A673 (cell line): ENCODE results near the gene ARTN. TPM values are rescaled to one million over a fixed set of nuclear protein-coding genes. Genes with fewer than 3 reads are reported as not detected.

Source experiments
- BruUV-seq: library from RNA; stranded (reverse); fragments of 400-500 nt; replicated peaks from 2 replicates; lab custom pipeline; 2021; lab: Mats Ljungman, UMichigan
- CTCF ChIA-PET: fragments of 300-600 bp; sonication (Branson Sonifier 250); formaldehyde crosslinking; loops from one replicate; lab custom pipeline; 2022; ENCODE audit warnings: antibody characterized with exemption; lab: Charles Lee
- POLR2A ChIA-PET: fragments of 300-600 bp; sonication (Branson Sonifier 250); formaldehyde crosslinking; loops from one replicate; lab custom pipeline; 2022; ENCODE audit warnings: antibody characterized with exemption; ENCODE audit not compliant: low non-redundant PET; lab: Charles Lee
- DNase-seq: peaks from one replicate; pipeline ENCODE4 v3.0.0-alpha.2; 2015; ENCODE audit warnings: low spot score
- H3K27ac ChIP-seq: fragments of 200-600 bp; sonication (generic); 2 replicates; pipeline ENCODE4 v1.5.1; 2016; ENCODE audit warnings: mixed run types, low read depth, mild to moderate bottlenecking, mixed read lengths, antibody characterized with exemption, low read length; ENCODE audit not compliant: poor library complexity, severe bottlenecking
- H3K27me3 ChIP-seq: fragments of 200-600 bp; sonication (generic); replicated peaks from 2 replicates; pipeline ENCODE4 v1.6.1; 2017; ENCODE audit warnings: mixed run types, low read depth, mild to moderate bottlenecking, mixed read lengths, antibody characterized with exemption, low read length; ENCODE audit not compliant: insufficient read depth, poor library complexity
- H3K36me3 ChIP-seq: fragments of 200-600 bp; sonication (generic); 2 replicates; pipeline ENCODE4 v1.6.1; 2016; ENCODE audit warnings: mixed run types, mild to moderate bottlenecking, mixed read lengths, antibody characterized with exemption, low read length; ENCODE audit not compliant: insufficient read depth, poor library complexity, severe bottlenecking
- H3K4me1 ChIP-seq: fragments of 200-600 bp; sonication (generic); 2 replicates; pipeline ENCODE4 v1.6.1; 2017; ENCODE audit warnings: mixed run types, mild to moderate bottlenecking, mixed read lengths, antibody characterized with exemption, low read length; ENCODE audit not compliant: insufficient read depth, poor library complexity, severe bottlenecking
- H3K4me3 ChIP-seq: fragments of 200-600 bp; sonication (generic); 2 replicates; pipeline ENCODE4 v1.5.1; 2016; ENCODE audit warnings: low read depth, mixed run types, mild to moderate bottlenecking, mixed read lengths, low read length; ENCODE audit not compliant: poor library complexity, severe bottlenecking
- H3K9me3 ChIP-seq: fragments of 200-600 bp; sonication (generic); 2 replicates; pipeline ENCODE4 v1.6.1; 2016; ENCODE audit warnings: mixed run types, low read depth, mild to moderate bottlenecking, mixed read lengths, antibody characterized with exemption, low read length; ENCODE audit not compliant: poor library complexity, severe bottlenecking
- EZH2 ChIP-seq: fragments of 200-600 bp; sonication (generic); IDR thresholded peaks from 2 replicates; pipeline ENCODE4 v1.6.1; 2017; ENCODE audit warnings: borderline replicate concordance, low read depth, mild to moderate bottlenecking, mixed read lengths, antibody characterized with exemption, low read length; ENCODE audit not compliant: poor library complexity, severe bottlenecking
- intact Hi-C: fragments of 100-400 bp; cut with micrococcal nuclease; formaldehyde crosslinking; loops from one replicate; pipeline ENCODE4 v1.10.0; 2022; ENCODE audit not compliant: unreplicated experiment
- total RNA-seq: library from RNA; stranded (reverse); gene quantifications from 2 replicates; pipeline ENCODE4 v1.2.3, GENCODE V29; 2021
- TF ChIP-seq, protein P1 (sequence below): fragments of 300-800, 200-600 bp; sonication (generic); conservative IDR thresholded peaks from 2 replicates; pipeline ENCODE4 v1.5.1; 2017; ENCODE audit warnings: low read depth, mild to moderate bottlenecking, antibody characterized with exemption, low read length, moderate library complexity, mixed read lengths

Gene ARTN
- total RNA-seq, 1 experiment from 2014 or later = 28.1 TPM

DNA sequence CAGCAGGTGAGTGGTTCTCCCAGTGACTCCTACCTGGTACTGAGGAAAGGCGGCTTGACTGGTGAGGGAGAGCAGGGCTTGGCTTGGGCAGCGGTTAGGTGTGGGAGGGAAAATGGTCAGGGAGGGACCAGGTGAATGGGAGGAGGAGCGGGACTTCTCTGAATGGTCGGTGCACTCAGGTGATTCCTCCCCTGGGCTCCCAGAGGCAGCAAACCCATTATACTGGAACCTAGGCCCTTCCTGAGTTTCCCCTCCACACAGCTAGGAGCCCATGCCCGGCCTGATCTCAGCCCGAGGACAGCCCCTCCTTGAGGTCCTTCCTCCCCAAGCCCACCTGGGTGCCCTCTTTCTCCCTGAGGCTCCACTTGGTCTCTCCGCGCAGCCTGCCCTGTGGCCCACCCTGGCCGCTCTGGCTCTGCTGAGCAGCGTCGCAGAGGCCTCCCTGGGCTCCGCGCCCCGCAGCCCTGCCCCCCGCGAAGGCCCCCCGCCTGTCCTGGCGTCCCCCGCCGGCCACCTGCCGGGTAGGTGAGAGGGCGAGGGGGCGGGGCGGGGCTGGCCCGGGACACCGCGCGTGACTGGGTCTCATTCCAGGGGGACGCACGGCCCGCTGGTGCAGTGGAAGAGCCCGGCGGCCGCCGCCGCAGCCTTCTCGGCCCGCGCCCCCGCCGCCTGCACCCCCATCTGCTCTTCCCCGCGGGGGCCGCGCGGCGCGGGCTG is 2.3 kb downstream of the ARTN start:
- POLR2A ChIA-PET = no interaction called here
- CTCF ChIA-PET = interaction anchor here (1.4 to 7.0 kb wide), 5 partner anchors 14 to 709 kb away, joined by 4 to 238 read pairs (median 6); no protein-coding TSS in a partner anchor
- H3K4me3 ChIP-seq = peak overlapping the region; percentile 53
- DNase-seq = no peak
- H3K4me1 ChIP-seq = peaks cover 32% of the 10 kb centered on the region
- BruUV-seq = no TSS peak
- peak overlapping the region; percentile 17 for H3K27ac ChIP-seq
- no peaks in the 10 kb centered on the region for H3K9me3 ChIP-seq
- intact Hi-C loops = loop anchor here (2.0 kb wide), 2 partner anchors 75 to 407 kb away; no protein-coding TSS in a partner anchor
- H3K27me3 ChIP-seq = no peaks in the 10 kb centered on the region
- peaks cover 11% of the 10 kb centered on the region for H3K36me3 ChIP-seq
- no peak for TF ChIP-seq EZH2
- TF ChIP-seq, protein P1, sequence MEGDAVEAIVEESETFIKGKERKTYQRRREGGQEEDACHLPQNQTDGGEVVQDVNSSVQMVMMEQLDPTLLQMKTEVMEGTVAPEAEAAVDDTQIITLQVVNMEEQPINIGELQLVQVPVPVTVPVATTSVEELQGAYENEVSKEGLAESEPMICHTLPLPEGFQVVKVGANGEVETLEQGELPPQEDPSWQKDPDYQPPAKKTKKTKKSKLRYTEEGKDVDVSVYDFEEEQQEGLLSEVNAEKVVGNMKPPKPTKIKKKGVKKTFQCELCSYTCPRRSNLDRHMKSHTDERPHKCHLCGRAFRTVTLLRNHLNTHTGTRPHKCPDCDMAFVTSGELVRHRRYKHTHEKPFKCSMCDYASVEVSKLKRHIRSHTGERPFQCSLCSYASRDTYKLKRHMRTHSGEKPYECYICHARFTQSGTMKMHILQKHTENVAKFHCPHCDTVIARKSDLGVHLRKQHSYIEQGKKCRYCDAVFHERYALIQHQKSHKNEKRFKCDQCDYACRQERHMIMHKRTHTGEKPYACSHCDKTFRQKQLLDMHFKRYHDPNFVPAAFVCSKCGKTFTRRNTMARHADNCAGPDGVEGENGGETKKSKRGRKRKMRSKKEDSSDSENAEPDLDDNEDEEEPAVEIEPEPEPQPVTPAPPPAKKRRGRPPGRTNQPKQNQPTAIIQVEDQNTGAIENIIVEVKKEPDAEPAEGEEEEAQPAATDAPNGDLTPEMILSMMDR = no peak

DNA sequence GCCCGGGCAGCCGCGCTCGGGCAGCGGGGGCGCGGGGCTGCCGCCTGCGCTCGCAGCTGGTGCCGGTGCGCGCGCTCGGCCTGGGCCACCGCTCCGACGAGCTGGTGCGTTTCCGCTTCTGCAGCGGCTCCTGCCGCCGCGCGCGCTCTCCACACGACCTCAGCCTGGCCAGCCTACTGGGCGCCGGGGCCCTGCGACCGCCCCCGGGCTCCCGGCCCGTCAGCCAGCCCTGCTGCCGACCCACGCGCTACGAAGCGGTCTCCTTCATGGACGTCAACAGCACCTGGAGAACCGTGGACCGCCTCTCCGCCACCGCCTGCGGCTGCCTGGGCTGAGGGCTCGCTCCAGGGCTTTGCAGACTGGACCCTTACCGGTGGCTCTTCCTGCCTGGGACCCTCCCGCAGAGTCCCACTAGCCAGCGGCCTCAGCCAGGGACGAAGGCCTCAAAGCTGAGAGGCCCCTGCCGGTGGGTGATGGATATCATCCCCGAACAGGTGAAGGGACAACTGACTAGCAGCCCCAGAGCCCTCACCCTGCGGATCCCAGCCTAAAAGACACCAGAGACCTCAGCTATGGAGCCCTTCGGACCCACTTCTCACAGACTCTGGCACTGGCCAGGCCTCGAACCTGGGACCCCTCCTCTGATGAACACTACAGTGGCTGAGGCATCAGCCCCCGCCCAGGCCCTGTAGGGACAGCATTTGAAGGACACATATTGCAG is 3.0 kb downstream of the ARTN start:
- ChIA-PET CTCF (interaction anchor here (7.0 kb wide), 1 partner anchor 172 kb away, joined by 238 read pairs; no protein-coding TSS in a partner anchor), POLR2A (no interaction called here)
- peaks cover 11% of the 10 kb centered on the region for H3K36me3 ChIP-seq

DNA sequence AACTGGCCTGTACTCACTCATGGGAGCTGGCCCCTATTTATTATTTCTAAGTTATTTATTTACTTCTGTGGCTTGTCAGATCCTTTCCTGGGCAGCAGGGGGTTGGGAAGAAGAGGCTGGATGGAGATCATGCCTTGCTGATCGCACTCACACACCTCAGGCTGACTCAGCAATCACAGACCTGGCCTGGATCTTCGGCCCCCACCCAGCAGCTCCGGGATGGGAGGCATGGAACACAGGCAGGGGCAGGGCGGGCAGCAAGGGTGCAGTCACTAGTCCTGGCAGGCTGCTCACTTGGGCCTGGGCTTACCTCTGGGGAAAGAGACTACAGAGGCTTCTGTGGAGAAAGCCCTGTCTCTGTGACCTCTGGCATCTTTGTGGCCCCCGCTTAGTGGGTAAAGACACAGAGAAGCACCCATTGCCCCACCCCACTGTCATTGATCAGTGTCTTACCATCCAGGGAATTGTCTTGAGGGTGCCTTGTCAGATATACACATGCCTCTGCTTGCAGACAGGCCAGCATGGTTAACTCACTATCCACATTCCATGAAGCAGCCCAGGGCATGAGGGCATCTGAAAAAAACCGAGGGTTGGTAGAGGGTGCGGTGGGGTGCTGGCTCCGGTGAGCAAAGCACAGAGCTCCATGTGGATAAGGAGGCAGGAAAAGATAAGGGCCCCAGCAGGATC is 3.7 kb downstream of the ARTN start:
- H3K9me3 ChIP-seq = no peaks in the 10 kb centered on the region
- POLR2A ChIA-PET = no interaction called here
- H3K27ac ChIP-seq = no peak overlapping the region
- intact Hi-C loops = no loop called here
- H3K27me3 ChIP-seq = no peaks in the 10 kb centered on the region
- no peak overlapping the region for H3K4me3 ChIP-seq
- TF ChIP-seq, protein P1 = no peak
- no peak for TF ChIP-seq EZH2
- CTCF ChIA-PET = interaction anchor here (7.0 kb wide), 1 partner anchor 173 kb away, joined by 238 read pairs; no protein-coding TSS in a partner anchor
- peaks cover 11% of the 10 kb centered on the region for H3K36me3 ChIP-seq
- no TSS peak for BruUV-seq
- H3K4me1 ChIP-seq = peaks cover 32% of the 10 kb centered on the region
- DNase-seq = no peak

More for the DNA sequence above, 3.0 kb downstream of the ARTN start:
- Histone ChIP-seq H3K27me3 (no peaks in the 10 kb centered on the region), H3K27ac (peak overlapping the region; percentile 34), H3K4me3 (peak overlapping the region; percentile 27), H3K9me3 (no peaks in the 10 kb centered on the region), H3K4me1 (peaks cover 32% of the 10 kb centered on the region)
- no TSS peak for BruUV-seq
- TF ChIP-seq, protein P1 = no peak
- TF ChIP-seq EZH2 = no peak
- intact Hi-C loops = no loop called here
- no peak for DNase-seq
